Stimulated activated CD8-positive, alpha-beta memory T cell treated with anti-CD3 and anti-CD28 coated beads, Interleukin-12 subunit alpha, Interleukin-12 subunit beta, amount 100 ng/mL, for 24 hours (primary cell): ENCODE results near the gene CDH6.

Source experiments
- DNase-seq: peaks from one replicate; pipeline ENCODE4 v3.0.0-alpha.2; 2020; ENCODE audit errors: extremely low read depth

The CDH6 gene

DNA sequence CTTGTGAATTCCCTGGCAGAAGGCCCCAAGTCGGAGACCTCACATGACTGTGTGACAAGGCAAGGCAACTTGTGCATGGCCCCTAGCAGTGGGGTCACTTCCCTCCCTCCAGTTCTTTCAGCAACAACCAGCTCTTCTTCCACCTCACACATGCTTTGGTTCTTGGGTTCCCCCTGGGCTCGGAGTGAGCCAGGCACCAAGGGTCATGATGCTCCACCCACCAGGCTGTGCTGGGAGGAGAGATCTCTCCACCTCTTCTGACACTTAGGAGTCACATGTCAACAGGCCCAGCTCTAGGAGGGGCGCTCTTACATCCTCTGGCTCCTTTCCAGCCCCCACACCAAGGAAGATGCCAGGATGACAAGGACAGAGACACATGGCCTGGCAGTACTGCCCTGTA lies 56.7 kb downstream of the CDH6 start:
- DNase-seq = no peak

DNA sequence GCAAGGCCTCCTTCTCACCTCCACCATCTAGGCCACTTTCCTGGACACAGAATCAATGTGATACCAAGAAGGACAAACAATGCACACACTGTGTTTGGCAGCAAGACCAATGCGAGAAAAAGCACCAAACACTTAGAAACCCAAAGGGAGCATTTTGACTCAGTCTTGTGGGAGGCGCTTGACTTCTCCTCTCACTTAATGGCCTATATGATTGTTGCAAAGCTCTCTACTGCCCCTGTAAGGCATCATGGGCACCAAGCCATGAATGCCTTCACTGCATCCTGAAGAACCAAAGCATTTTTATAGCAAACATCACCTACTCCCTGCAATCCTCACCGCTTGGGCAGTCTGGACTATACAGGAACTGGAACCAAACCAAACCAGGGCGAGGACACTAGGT lies 57.5 kb downstream of the CDH6 start:
- DNase-seq = no peak

DNA sequence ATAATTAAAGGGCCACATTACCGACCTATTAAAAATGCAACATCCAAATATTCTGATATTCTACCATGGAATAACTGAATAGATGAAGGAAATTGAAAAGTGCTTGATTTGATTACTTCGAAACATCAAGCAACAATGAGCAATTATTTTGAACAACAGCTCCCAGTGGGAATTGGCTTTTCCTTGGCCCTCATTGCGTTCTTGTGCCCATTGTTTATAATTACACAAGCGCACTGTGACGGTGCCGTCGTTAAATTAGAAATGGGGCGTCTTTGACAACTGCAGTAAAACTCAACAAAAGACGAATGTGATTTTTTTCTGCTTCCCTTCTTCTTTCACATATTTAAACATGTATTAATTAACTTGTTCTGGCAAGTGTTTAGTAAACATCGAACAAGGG lies 61.6 kb downstream of the CDH6 start:
- no peak for DNase-seq

DNA sequence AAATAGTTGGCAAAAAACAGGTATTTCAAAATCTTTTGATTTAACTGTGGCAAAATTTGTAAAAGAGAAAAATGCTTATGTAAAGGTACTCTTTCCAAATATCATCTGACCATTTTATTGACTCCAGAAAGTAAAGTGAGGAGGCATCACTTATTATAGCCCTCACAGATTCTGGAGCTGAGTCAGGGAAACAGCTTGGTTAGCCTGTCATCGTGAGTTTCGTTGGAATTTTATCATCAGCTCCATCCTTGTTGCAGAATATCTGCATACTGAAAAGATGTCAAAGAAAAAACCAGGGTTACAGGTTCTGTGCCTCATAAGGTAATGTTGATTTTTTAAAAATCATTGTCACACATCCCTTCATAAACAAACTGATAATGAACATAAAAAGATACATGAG lies 74.8 kb downstream of the CDH6 start:
- no peak for DNase-seq

DNA sequence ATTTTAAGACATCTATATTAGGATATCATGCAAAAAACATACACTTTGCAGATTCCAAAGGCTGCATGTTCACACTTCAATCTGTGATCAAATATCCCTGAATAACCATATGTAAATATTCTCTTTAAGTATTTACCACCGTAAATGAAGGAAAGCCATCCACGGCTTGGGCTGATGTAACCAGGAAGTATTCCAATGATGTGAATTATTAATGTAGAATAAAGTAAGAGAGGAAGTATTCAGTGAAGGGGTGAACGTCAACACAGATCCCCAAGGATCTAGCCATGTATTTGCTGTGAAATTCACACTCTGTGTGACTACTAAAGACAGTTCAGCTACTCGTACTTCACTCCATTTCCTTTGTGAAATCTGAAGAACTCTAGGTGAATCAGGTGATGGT lies 75.2 kb downstream of the CDH6 start:
- no peak for DNase-seq

DNA sequence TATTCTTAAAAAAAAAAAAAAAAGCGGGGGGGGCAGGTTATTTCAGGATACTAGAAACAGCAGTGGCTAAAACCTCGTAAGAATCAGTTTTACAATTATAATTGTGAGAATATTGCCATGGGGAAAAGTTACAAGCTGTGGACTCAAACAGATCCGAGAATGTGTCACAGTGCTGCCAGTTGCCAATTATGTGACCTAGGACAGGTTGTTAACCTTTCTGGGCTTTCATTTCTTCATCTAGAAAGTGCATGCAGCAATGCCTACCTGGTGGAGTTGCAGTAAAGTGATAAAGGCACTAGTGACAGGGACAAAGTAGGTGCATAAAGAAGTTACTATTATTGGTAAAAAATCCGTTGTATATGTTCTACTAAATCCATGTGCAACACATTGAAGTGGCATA lies 75.8 kb downstream of the CDH6 start:
- no peak for DNase-seq

DNA sequence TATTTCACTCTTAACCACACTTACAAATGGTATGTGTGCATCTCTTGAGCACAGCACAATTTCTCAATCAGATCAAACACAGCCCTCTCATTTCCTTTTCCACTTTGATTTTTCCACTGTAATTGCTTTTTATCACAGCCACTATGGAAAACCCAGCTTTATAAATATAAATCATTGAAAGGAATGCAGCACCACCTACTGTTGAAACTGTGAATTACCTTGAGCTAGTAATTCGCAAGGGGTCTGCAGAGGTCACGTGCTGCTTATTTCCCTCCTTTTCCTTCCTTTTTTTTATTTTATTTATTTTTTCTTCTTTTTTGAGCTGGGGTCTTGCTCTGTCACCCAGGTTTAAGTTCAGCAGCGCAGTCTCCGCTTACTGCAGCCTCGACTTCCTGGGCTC lies 76.9 kb downstream of the CDH6 start:
- no peak for DNase-seq

DNA sequence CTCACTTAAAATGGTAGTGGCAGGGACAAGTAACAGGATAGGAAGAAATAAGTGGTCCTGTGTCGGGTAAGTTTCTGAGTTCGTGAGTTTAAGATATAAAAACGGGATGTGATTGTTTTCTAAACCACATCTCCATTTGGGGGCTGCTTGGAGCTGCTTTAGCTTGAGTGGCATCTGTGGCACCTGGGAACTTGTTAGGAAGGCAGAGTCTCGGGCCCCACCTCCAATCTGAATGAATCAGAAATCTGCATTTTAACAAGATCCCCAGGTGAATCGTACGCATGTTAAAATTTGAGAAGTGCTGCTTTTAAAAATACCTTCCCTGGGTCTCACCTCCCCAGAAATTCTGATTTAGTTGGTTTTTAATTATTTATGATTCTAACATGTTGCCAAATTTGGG lies 78.1 kb downstream of the CDH6 start:
- DNase-seq = no peak

DNA sequence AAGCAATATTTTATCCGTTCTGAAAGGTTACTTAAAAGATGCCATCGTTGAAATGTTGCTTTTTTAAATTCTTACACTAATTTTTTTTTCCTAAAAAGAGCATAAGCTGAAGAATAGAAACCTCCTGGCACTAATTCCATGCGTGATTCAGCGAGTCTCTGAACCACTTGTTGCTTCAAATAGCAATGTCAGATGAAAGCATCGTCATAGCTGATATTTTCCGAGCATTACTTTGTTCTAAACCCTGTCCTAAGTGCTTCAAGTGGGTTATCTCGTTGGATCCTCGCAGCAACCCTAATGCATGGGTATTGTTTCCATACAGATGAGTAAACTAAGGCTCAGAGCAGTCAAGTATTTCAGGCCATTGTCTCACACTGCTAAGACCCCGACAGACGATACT lies 79.7 kb downstream of the CDH6 start:
- DNase-seq = no peak

DNA sequence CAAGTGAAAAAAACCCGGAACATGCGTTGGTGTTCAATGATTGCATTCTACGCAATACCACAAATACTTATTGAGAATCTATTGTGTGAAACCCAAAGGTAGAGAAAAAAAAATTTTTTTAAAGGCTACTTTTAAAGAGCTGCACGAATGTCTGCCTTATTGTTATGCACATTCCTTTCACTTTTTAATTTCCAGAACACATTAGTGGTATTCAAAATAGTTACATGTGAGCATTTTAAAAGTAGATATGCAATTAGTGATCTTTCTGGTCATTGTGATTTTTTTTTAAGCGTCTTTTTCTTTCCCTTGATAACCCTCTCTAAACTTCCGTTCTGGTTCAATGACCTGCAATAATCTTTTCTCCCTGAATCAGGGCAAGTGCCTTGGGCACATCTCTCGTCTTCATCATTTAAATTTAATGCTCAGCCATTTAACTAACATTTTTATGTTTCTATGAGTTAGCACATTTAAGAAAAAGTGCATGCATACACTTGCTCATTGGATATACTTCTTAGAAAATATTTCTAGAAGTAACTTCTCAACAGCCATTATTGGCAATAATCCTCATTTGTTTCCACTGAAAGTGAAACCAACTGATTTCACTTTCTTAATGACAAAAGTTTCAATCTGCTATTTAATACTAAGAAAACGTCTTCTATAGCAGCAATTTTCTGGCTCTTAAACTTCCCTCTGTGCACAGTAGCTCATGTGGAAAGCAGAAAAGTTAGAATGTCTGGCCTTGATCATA lies 80.3 kb downstream of the CDH6 start:
- DNase-seq = no peak

DNA sequence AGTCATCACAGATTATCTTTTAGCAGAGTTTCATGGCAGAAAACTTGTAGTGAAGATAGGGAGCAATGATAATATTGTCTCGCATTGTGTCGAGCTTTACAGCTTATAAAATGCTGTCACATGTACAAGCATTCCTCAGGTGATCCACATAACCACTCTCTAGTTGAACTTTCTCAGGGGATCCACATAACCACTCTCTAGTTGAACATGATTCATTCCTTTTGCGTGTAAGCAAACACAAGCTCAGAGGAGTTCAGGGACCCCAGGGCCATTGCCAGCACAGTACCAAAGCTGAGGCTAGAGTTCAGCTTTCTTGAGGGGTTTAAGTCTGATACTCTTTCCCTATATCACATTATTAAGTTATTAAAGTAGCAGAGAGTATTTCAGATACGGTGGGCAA lies 86.7 kb downstream of the CDH6 start:
- DNase-seq = no peak

DNA sequence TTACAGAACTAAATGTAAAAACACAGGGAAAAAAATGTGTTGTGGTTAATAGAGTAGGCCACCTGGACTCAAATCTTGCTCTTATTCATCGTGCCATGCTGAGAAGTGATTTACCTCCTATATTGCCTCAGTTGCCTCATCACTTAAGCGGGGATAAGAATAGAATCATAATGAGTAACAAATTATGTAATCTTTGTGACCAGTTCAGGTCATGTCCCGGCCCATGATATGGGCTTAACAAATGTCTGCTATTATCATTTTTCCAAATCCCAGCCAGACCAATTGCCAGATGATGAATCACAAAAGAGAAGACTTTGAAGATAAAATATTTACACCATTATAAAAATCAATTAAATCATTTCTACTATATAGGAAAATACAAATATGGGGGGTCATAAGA lies 89.8 kb downstream of the CDH6 start:
- DNase-seq = no peak

DNA sequence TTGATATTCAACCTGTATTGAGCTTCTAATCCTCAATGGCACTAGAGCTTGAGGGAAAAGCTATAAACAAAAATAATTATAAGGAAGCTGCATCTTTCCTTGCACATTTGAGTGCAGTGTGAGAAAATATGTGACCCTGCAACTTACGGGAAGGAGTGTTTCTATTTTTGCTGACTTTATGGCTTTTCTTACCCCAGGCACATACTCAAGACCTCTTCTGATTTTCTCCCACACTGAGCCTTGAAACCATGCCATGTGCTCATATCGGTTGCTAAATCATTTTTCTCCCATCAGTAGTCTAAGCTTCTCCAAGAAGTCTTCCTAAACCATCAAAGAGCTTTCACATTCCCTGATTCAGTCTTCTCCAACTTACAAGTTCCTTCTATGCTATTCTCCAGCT lies 91.5 kb downstream of the CDH6 start:
- DNase-seq = no peak

DNA sequence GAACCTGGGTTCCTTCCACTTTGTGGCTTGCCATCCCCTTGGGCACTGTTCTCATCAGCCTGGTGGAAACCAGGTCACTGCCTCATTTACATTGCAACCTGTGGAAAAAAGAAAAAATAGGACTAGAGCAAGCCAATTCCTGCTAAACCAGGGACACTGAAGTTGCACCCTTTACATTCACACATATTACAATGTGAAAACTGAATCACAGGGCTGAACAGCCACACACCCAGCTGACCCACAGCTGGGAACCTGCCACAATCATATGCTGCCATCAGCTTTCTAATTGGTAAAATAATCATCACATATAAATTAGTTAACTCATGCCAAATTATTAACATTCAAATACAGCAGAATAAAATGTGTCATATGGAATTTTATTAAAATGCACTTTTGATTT lies 94.5 kb downstream of the CDH6 start:
- DNase-seq = no peak

DNA sequence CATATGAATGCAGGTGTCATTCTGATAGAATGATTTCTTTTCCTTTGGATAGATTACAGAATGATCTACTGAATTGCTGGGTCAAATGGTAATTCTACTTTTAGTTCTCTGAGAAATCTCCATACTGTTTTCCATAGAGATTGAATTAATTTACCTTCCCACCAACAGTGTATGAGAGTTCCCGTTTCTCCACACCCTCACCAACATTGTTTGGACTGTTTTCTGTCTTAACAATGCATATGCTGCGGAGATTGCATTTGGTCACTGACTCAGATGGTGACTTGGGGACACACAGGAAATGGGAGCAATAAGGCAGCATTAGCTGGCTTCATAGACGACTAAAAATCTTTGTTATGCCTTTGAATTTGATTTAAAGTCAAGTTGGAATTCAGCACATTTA lies 95.9 kb downstream of the CDH6 start:
- DNase-seq = no peak

DNA sequence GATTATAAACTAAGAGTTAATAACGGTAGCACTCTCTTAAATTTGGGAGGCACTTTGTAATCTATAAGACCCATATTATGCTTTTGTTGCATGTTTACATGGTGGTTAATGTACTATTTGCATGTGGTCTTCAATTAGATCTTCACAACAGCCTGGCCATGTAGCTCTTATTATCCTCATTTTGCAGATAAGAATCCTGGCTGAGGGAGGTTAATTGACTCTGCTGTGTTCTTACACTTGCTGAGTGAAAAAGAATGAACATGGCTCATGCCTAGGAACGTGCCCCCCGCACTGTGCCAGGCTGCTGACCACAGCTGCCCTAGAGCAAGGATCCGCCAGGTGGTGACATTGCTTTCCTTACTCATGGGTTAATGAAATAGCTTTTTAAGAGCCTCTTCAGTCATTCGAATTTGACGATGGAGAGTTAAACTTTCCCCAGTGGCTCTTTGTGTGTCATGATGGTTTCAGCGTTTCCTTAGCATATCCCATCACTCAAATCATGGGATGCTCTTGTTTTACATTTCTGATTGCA lies 97.9 kb downstream of the CDH6 start:
- DNase-seq = no peak

DNA sequence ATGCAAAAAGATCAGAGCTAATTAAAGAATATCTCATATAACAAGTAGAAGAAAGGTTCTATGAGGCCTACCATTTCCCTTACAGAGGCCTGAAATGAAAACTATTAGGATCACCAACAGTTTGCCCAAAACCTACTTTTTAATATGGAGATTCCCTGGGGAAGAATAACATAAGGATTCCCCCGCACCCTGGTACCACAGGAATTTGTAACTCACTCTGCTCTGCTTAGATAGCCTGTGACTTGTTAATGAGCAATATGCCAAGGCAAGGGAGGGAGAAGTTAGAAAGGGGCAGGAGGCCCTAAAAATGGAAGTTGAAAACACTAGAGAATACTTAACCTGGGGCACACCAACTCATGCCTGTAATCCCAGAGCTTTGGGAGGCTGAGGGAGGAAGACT lies 107.0 kb downstream of the CDH6 start:
- no peak for DNase-seq

DNA sequence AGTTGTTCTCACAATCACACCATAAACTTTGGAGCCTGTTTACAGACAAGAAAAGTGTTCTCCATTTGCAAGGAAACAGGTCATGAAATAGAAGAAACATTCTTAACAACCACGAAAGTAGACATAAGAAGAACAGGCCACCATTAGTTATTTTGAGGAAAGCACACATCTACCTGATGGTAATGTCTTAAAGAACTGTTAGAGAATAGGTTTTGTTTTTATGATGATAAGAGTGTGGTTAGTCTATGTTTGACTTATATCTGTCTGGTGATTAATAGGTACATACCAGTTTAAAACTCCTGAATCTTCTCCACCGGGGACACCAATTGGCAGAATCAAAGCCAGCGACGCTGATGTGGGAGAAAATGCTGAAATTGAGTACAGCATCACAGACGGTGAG lies 108.3 kb downstream of the CDH6 start:
- no peak for DNase-seq

DNA sequence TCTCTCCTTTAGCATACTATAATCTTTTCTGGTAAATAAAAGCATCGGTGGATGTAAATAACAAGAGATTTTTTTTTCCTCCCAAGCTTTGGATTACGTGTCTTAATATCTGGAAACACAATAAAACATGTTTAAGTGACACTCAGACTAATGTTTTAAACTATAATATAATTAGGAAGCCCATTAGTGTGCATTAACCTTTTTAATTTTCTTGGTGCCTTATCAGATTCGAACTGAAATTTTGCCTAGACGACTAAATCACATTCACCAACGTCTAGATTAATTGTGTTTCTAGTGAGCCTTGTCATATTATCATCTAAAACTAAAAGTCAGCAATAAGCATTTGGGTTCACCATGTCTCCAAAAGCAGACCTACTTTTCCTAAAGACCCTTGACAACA lies 110.2 kb downstream of the CDH6 start:
- DNase-seq = no peak

DNA sequence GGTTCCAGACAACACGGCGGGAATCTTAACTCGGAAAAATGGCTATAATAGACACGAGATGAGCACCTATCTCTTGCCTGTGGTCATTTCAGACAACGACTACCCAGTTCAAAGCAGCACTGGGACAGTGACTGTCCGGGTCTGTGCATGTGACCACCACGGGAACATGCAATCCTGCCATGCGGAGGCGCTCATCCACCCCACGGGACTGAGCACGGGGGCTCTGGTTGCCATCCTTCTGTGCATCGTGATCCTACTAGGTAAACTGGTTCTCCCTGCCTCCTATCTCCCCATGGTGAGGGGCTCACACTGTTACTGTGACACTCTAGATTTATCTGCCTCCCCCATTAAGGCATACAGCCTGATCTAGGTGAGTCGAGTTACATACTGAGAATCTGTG lies 124.2 kb downstream of the CDH6 start:
- no peak for DNase-seq

DNA sequence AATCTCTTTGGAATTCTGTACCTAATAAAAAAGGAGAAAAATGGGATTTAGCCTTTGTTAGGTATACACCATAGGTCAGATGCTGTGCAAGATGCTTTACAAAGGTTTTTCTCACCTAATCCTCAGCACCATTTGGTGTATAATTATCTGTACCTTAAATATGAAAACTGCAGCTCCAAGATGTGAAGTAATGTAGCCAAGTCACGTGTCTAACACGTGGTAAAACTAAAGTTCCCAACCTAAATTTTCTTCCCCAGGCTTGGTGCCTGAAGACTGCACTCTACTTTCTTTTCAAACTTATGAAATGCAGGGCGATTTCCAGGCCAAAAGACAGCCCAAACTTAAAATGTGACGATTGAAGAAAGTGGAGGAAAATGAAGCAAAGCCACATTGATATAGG lies 125.8 kb downstream of the CDH6 start:
- no peak for DNase-seq

DNA sequence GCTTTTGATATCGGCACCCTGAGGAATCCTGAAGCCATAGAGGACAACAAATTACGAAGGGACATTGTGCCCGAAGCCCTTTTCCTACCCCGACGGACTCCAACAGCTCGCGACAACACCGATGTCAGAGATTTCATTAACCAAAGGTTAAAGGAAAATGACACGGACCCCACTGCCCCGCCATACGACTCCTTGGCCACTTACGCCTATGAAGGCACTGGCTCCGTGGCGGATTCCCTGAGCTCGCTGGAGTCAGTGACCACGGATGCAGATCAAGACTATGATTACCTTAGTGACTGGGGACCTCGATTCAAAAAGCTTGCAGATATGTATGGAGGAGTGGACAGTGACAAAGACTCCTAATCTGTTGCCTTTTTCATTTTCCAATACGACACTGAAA lies 129.5 kb downstream of the CDH6 start:
- no peak for DNase-seq

DNA sequence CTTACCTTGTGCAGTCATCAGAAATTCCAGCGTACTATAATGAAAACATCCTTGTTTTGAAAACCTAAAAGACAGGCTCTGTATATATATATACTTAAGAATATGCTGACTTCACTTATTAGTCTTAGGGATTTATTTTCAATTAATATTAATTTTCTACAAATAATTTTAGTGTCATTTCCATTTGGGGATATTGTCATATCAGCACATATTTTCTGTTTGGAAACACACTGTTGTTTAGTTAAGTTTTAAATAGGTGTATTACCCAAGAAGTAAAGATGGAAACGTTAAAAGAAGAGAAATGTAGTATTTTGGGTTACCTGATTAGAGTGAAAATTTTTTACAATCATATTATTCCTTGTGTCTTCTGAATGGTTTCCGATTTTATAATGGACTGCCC lies 131.4 kb downstream of the CDH6 start:
- DNase-seq = no peak

DNA sequence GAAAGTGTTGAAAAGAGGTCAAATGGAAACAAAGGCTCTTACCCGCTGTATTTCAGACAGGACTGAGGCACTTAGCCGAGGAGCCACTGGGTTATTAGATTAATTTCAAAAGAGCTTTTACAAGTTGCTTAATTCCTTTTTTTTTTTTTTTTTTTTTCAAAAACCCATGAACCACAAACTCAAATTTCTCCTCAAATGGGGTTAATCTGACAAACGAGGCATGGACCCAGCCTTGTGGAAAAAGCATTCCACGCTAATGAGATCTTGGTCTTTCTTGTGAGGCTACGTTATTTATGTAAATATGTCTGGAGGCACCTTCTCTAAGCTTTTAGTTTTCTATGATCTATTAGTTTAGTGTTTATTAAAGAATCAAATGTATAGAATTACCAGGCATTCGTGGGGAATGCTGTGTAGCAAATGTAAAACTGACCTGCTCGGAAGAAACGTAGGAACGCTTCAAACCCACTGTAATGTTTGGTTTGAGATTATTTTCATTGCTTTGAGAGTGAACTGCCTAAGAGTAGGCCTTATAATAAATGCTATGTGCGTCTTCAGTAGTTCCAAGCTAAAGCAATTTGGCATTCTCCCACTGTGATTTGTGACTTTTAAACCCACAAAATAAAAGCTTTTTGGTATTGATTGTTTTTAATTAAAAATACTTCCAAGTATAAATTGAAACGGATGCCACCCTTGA lies 134.7 kb downstream of the CDH6 start:
- DNase-seq = no peak
